ENCODE measurements around the gene CD24. TPM values are rescaled to one million over a fixed set of nuclear protein-coding genes. Genes with fewer than 3 reads are reported as not detected.
"Not testable (repeated sequence)": the region's sequence is repeated elsewhere in the genome, so short reads cannot be mapped to it uniquely, and the experiment has no call there.

The CD24 gene, protein sequence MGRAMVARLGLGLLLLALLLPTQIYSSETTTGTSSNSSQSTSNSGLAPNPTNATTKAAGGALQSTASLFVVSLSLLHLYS
- 0.05 and 0.07 TPM in 2 replicates for polyA plus RNA-seq (2011; rRNA removed)
- 0.41 TPM in 1 of 2 replicates, not detected in the other for polyA minus RNA-seq (2011; rRNA and poly(A)+ RNA removed)

DNA sequence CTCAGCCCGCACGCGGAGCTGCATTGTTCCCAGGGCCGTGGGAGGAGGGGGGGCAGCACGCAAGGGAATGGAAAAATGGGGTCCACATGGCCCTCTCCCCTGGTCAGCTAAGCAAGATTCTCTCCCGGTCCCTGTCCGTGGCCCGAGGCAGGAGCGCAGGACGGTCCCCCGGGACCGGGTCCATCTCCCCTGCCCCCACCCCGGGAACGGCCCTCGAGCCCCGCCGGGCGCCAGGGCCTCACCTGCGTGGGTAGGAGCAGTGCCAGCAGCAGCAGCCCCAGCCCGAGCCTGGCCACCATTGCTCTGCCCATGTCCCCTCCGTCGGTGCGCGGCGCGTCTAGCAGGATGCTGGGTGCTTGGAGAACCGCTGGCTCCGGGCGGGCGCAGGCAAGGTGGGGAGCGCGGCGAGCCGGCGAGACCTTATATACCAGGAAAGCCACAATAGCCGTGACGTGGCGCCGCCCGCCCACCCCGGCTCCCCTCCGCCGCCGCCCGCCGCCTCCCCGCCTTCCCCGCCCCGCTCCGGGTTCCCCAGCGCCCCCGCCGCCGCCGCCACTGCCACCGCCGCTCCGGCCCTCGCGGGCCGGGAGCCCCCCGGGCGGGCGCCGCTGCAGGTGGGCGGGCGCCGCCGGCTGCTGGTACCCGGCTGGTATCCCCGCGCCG is at the start of gene CD24:
Gene CD24 (minus strand): TSS at position 394 of the 663 bp plus-strand sequence. CDS start 83 bp downstream, at position 311.
- TF ChIP-seq, protein P1, sequence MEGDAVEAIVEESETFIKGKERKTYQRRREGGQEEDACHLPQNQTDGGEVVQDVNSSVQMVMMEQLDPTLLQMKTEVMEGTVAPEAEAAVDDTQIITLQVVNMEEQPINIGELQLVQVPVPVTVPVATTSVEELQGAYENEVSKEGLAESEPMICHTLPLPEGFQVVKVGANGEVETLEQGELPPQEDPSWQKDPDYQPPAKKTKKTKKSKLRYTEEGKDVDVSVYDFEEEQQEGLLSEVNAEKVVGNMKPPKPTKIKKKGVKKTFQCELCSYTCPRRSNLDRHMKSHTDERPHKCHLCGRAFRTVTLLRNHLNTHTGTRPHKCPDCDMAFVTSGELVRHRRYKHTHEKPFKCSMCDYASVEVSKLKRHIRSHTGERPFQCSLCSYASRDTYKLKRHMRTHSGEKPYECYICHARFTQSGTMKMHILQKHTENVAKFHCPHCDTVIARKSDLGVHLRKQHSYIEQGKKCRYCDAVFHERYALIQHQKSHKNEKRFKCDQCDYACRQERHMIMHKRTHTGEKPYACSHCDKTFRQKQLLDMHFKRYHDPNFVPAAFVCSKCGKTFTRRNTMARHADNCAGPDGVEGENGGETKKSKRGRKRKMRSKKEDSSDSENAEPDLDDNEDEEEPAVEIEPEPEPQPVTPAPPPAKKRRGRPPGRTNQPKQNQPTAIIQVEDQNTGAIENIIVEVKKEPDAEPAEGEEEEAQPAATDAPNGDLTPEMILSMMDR (IDR thresholded peaks at IDR 0.05; ENCODE audit: insufficient read depth, low read depth, low read length) = no peak
- H3K4me3 ChIP-seq (ENCODE audit: low read depth, low read length) = peak within 1 kb of the TSS; percentile 36
- ChIA-PET CTCF (no interaction called here), POLR2A (no interaction called here)
- H3K36me3 ChIP-seq (ENCODE audit: control insufficient read depth, insufficient read depth, low read length) = no peaks in the 10 kb centered on the region
- no peak for DNase-seq (ENCODE audit: low read depth)
- peaks cover 30% of the 10 kb centered on the region for H3K27me3 ChIP-seq (ENCODE audit: control insufficient read depth, insufficient read depth, low read length)

DNA sequence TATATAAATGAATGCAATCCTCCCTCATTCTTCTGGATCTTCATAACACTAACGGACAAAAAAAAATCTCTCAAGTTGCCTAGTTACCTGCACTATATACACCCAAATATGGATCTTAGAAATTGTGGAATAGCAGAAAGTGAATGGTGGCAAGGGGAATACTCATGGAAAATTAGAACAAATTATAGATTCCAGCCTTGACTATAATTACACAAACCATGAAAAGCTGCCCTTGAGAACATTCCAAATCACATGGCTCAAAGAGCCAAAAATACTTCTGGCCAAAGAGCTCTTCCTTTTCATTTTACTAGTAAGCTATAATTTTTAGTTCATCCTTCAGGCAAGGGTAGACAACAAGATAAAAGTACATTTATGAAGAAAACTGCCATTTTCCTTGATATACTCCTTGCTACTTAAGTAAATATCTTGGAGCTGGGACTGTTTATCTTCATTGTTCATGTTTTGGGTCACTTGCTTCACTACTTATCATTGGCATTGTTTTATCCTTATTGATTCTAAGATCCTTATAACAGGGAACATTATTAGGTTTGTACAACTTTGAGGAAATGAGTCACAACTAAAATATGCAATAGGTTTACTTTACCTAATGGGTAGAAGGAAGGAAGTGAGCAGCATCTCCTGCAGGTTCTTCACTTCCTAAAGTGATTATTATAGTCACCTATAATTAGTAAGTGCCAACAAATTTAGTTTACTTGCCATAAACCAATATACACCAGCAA is 47.1 kb upstream of the CD24 start:
- no peaks in the 10 kb centered on the region for H3K36me3 ChIP-seq (ENCODE audit: control insufficient read depth, insufficient read depth, low read length)
- no peaks in the 10 kb centered on the region for H3K27me3 ChIP-seq (ENCODE audit: control insufficient read depth, insufficient read depth, low read length)
- TF ChIP-seq, protein P1 (IDR thresholded peaks at IDR 0.05; ENCODE audit: insufficient read depth, low read depth, low read length) = no peak
- no peak for DNase-seq (ENCODE audit: low read depth)
- ChIA-PET CTCF (interaction anchor here (1.6 kb wide), 1 partner anchor 24 kb away, joined by 3 read pairs; no protein-coding TSS in a partner anchor), POLR2A (no interaction called here)
- no peak overlapping the region for H3K4me3 ChIP-seq (ENCODE audit: low read depth, low read length)

DNA sequence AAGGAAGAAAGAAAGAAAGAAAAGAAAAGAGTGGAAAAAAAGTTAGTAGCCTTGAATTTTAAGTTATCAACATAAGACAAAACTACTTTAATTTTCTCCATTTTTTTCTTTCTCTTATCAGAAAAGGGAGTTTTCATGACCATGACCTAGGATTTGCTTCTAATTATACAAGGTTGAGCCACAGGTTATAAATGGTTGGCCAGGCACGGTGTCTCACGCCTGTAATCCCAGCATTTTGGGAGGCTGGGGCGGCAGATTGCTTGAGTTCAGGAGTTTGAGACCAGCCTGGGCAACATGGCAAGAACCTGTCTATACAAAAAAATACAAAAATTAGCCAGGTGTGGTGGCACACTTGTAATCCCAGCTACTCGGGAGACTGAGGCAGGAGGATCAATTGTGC is 45.7 kb upstream of the CD24 start:
- TF ChIP-seq, protein P1 (IDR thresholded peaks at IDR 0.05; ENCODE audit: insufficient read depth, low read depth, low read length) = no peak
- DNase-seq (ENCODE audit: low read depth) = no peak
- POLR2A ChIA-PET = no interaction called here
- CTCF ChIA-PET = no interaction called here
- Histone ChIP-seq H3K4me3 (ENCODE audit: low read depth, low read length) (no peak overlapping the region), H3K36me3 (ENCODE audit: control insufficient read depth, insufficient read depth, low read length) (no peaks in the 10 kb centered on the region), H3K27me3 (ENCODE audit: control insufficient read depth, insufficient read depth, low read length) (no peaks in the 10 kb centered on the region)

DNA sequence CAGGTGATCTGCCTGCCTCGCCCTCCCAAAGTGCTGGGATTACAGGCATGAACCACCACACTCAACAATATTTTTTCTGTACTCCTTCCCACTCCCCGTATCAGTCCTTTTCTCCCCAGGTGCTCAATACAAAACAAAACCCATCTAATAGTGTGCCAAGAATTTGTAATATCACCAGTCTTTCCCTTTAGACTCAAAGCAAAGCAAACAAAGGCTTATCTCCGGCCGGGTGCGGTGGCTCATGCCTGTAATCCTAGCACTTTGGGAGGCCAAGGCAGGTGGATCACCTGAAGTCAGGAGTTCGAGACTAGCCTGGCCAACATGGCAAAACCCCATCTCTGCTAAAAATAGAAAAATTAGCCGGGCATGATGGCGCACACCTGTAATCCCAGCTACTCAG is 45.1 kb upstream of the CD24 start:
- H3K27me3 ChIP-seq (ENCODE audit: control insufficient read depth, insufficient read depth, low read length); H3K36me3 ChIP-seq (ENCODE audit: control insufficient read depth, insufficient read depth, low read length); H3K4me3 ChIP-seq (ENCODE audit: low read depth, low read length); CTCF ChIA-PET; DNase-seq (ENCODE audit: low read depth); POLR2A ChIA-PET: not testable (repeated sequence)

DNA sequence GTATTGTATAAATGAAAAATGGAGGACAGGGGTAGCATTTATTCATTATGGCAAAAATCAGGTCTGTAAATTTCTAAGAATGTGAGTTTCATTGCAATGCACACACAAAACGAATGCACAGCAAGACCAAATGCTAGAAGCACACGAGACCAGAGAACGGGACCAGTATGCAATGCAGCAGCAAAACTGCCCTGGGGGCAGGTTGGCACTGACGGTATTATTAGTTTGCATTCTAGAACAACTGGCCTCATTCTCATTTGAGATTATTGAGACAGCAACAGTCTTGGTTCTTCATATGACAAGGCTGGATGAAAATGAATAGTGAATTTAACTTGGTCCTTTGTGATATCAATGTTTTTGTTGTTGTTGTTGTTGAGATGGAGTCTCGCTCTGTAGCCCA is 44.5 kb upstream of the CD24 start:
- ChIA-PET POLR2A (interaction anchor here (0.6 kb wide), 1 partner anchor 95 kb away, joined by 3 read pairs; no protein-coding TSS in a partner anchor), CTCF (no interaction called here)
- TF ChIP-seq, protein P1 (IDR thresholded peaks at IDR 0.05; ENCODE audit: insufficient read depth, low read depth, low read length) = no peak

More for the DNA sequence above, 44.5 kb upstream of the CD24 start:
- Histone ChIP-seq H3K27me3 (ENCODE audit: control insufficient read depth, insufficient read depth, low read length) (no peaks in the 10 kb centered on the region), H3K4me3 (ENCODE audit: low read depth, low read length) (no peak overlapping the region), H3K36me3 (ENCODE audit: control insufficient read depth, insufficient read depth, low read length) (no peaks in the 10 kb centered on the region)
- DNase-seq (ENCODE audit: low read depth) = no peak
